ENCODE measurements around the gene ALKBH3.

The ALKBH3 gene

DNA sequence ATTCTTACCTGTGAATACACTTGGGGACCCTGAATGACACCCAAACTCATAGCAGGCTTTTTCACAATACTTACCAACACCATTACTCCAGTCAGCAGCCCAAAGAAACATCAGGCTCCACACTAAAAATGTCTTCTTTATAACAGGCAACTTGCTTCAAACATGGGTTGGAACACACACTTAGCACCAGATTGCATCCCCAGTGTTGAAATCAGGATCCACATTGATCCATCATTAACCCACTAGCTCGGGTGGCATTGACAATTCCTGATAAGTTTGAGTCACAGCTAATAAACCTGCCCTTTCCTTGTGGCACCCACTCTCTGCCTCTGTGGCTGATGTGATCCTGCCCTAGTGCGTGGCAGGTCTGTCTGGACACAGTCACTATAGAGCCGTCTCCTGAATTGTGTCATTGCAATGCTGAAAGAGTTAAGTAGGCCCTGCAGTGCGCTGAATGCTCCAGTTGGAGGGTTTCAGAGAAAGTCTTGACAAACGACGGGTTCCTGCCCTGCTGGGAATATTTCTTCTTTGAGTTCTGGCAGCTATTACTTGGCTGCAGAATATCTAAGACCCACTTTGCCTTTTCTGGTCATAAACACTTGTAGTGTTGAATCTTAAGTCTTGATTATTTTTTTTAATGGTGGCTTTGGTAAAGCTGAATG, 42.2 kb downstream of the ALKBH3 start:
- DNase-seq, result no peak

- DNase-seq, result peak; percentile 38 to 79
These were observed 42.9 kb downstream of the ALKBH3 start for GRCh38 chr11:43923406-43924111.

- no peak for DNase-seq
These were observed 43.7 kb downstream of the ALKBH3 start for GRCh38 chr11:43924112-43924855.

GRCh38 chr11:43925063-43925931, 44.7 kb downstream of the ALKBH3 start:
- DNase-seq, result no peak

- DNase-seq, result no peak
These were observed 45.4 kb downstream of the ALKBH3 start for GRCh38 chr11:43925932-43926505.

- DNase-seq, result no peak
These were observed 46.4 kb downstream of the ALKBH3 start for GRCh38 chr11:43927070-43927469.

GRCh38 chr11:43927925-43928707, 47.5 kb downstream of the ALKBH3 start:
- DNase-seq, result no peak

GRCh38 chr11:43928721-43929120, 48.1 kb downstream of the ALKBH3 start:
- no peak for DNase-seq

DNA sequence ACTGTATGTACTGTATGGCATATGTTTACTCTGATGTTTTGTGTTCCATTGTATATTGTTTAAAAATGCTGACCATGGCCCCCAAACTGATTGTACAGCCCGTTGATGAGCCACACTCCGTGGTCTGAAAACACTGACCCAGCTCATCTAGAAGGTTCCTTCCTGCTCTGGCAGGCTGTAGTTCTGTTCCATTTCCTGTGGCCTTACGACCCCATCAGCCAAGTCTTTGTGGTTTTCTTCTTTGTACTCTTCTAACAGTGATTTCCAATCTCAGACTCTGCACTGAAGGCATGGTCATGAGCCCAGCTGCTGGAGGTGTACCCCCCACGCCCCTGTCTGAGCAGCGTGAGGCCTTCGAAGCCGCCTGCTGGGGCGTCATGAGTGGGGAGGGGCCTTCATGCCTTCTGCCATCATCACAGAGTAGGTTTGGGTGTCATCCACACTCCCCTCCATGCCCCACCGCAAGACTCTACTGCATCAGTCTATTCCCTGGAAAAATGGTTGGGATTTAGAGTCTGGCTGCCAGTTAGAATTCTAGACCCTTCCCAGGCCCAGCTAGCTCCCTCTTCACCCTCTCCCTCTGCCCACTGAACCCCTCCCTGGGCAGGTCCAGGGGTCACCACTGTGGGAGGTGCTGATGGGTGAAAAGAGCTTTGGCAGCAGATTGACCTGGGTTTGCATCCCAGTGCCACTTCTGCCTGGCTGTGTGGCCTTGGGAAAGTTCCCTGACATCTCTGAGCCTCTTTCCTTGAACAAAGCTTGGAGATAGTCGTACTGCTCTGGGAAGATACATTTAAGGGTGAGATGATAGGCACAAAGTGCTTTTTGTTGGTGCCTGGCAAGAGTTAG, 50.5 kb downstream of the ALKBH3 start:
- no peak for DNase-seq

GRCh38 chr11:43931717-43932039, 51.0 kb downstream of the ALKBH3 start:
- no peak for DNase-seq

DNA sequence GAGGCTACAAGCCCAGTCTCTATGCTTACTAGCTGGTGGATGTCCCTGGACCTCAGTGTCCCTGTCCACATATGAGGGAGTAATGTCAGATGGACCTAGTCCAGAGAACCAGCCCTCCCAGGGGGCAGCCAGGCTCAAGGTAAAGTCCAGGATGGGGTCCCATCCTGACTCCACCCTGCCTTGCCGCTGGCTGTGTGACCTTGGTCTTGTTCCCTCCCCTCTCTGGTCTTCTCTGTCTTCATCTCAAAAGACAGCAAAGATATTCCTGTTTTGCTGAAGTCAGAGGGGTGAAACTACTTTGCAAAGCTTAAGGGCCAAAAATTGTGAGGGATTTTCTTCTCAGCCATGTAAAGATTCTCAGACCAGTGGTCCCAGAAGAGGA, 52.6 kb downstream of the ALKBH3 start:
- DNase-seq, result no peak

DNA sequence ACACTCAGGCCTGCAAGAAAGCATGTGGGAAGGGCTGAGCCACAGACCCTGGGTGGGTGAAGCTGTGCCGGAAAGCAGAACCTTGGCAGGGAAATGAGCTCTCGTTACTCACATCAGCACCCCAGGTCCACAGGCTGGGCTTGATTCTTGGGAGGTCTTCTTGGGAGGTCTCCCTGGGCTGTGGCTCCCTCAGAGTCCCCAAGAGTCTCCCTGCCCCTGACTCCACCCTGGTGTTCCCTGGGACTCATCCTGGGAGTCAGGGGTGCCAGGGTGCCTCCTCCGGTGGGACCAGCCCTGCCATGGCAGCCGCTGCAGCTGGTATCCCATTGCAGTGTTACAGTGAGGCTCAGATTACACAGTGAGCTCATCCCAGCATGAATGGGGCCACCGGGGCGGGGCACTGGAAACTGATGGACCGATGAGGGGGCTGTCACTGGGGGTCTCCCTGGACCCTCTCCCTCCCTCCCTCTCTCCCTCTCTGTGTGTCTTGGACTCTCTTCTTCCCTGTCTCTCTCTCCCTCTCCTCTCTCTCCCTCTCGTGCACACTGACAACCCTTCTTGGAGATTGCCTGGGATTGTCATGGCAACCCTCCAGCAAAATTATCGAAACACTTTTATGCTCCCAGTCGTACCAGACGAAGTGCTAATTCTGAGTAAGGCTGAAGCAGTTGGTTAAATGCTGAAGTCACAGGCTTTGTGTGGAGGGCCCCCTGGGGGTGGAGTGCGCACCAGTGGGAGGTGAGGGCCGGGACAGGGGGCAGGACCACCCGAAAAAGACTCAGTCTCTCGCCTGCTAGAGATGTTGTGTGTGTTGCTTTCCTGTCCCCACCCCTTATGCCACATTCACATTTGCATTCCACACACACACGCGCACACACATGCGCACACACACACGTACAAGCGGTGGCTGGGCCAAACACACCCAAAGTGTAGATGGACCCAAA, 53.2 kb downstream of the ALKBH3 start:
- no peak for DNase-seq

- no peak for DNase-seq
These were observed 54.2 kb downstream of the ALKBH3 start for GRCh38 chr11:43934601-43935423.

GRCh38 chr11:43935424-43935979, 54.9 kb downstream of the ALKBH3 start:
- DNase-seq, result no peak

DNA sequence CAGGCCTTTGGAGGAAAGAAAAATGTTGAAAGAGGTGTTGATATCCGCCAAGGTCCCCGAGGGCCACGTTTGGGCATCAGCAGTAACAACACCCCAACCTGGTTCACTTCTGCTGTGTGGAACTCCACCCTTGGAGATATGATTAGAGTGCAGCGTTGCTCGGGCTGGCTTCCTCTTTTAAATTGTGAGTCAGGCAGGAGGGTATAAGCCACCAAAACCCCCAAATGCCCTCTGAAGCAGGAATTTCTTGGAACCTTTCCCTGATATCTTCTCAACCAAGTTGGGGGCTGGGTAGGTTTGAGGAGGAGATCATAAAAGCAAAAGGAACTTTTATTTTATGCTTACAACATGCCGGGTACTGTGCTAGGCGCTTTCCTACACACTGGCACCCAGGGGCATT, 55.4 kb downstream of the ALKBH3 start:
- no peak for DNase-seq

GRCh38 chr11:43937434-43938411, 57.1 kb downstream of the ALKBH3 start:
- DNase-seq, result no peak

Measured in hippocampal formation (tissue), 2 donors.